Skeletal muscle tissue (tissue), 5 donors: ENCODE measurements around the gene POU2F3. TPM values are rescaled to one million over a fixed set of nuclear protein-coding genes. Genes with fewer than 3 reads are reported as not detected.

Experiments used
- H3K27ac ChIP-seq: one replicate; pipeline ENCODE4 v1.7.0; 2013; ENCODE audit warnings: mild to moderate bottlenecking, low read depth, low read length, inconsistent platforms
- H3K27me3 ChIP-seq, 3 donors: one replicate each; pipeline ENCODE4 v1.7.0; 2013; ENCODE audit warnings: low read length in 3 of 3; ENCODE audit not compliant: control insufficient read depth in 3 of 3, insufficient read depth in 3 of 3
- H3K36me3 ChIP-seq, 3 donors: one replicate each; pipeline ENCODE4 v1.7.0; 2013; ENCODE audit warnings: low read length in 3 of 3; ENCODE audit not compliant: control insufficient read depth in 3 of 3, insufficient read depth in 3 of 3
- H3K4me1 ChIP-seq, 3 donors: one replicate each; pipeline ENCODE4 v1.7.0; 2013; ENCODE audit warnings: low read length in 3 of 3, mild to moderate bottlenecking in 3 of 3; ENCODE audit not compliant: control insufficient read depth in 3 of 3, insufficient read depth in 3 of 3
- H3K4me3 ChIP-seq, 3 donors: one replicate each; pipeline ENCODE4 v1.7.0; 2013; ENCODE audit warnings: low read length in 3 of 3
- H3K9ac ChIP-seq, 3 donors: one replicate each; pipeline ENCODE4 v1.7.0; 2013; ENCODE audit warnings: low read length in 3 of 3, mild to moderate bottlenecking in 3 of 3, moderate library complexity in 2 of 3, low read depth in 1 of 3
- H3K9me3 ChIP-seq, 3 donors: one replicate each; pipeline ENCODE4 v1.7.0; 2013; ENCODE audit warnings: low read length in 3 of 3; ENCODE audit not compliant: control insufficient read depth in 3 of 3
- small RNA-seq: library from RNA; depleted of rRNA; stranded (forward); fragments of <200 nt; gene quantifications from one replicate; pipeline ENCODE3, GENCODE V24; 2014
- total RNA-seq: library from RNA; depleted of rRNA; stranded (reverse); fragments of >200 nt; gene quantifications from one replicate; pipeline ENCODE4 v1.2.3, GENCODE V29; 2014
- donor health status: Osteomylitis.

The POU2F3 gene
- total RNA-seq, 1 donor from 2014 or later = not detected

DNA sequence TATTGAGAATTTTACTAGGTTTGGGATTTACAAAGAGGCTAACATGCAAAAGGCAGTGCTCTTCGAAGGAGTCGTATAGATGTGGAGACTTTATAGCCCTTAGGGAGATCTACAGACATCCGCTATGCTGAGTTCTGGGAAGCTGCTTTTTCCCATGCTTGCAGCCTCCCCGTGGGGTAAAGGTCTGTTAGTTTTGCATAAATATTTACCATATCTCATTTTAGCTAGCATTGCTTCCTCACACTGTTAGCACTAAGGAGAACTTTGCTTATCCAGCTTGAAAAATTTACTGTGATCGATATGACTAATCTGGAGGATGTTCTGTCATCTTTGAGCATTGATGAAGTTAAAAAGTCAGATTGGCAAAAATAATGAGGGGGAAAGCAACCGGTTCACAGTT is 114.8 kb downstream of the POU2F3 start:
- Histone ChIP-seq H3K36me3 (no peaks in the 10 kb centered on the region), H3K9me3 (no peaks in the 10 kb centered on the region), H3K27me3 (no peaks in the 10 kb centered on the region), H3K4me1 (peaks cover 6 to 12% (median 9%) of the 10 kb centered on the region in 3 donors), H3K9ac (peak overlapping the region in 1 of 3 donors; percentile 4), H3K4me3 (no peak overlapping the region), H3K27ac (no peak overlapping the region)

DNA sequence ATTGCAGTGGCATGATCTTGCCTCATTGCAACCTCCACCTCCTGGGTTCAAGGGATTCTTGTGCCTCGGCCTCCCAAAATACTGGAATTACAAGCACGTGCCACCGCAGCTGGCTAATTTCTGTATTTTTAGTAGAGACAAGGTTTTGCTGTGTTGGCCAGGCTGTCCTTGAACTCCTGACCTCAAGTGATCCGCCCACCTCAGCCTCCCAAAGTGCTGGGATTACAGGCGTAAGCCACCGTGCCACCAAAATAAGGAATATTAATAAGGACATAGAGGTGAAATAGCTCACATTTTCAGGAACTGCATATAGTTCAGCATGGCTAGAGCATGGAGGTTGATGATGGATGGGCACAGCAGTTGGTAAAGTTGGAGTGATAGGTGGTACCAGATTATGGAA is 117.7 kb downstream of the POU2F3 start:
- no peaks in the 10 kb centered on the region for H3K27me3 ChIP-seq

DNA sequence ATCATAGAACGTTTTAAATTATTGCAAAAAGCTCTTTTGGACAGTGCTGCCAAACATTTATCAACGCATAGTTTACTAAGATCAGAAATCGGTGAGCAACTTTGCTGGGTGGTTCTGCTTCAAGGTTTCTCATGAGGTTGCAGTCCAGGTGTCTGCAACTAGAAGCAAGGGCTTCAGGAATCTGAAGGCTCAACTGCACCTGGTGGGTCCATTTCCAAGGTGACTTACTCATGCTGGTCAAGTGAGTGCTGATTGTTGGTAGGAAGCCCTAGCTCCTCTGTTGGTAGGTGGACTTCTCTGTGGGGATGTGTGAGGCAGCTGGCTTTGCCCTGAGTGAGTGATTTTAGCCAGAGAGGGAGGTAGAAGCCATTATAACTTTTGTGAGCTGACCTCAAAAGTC is 118.8 kb downstream of the POU2F3 start:
- peaks cover 6 to 17% (median 9%) of the 10 kb centered on the region in 3 donors for H3K4me1 ChIP-seq
- H3K27me3 ChIP-seq = no peaks in the 10 kb centered on the region
- no peak overlapping the region for H3K27ac ChIP-seq

More for the DNA sequence above, 117.7 kb downstream of the POU2F3 start:
- Histone ChIP-seq H3K9ac (no peak overlapping the region), H3K4me1 (peaks cover 6 to 19% (median 9%) of the 10 kb centered on the region in 3 donors), H3K9me3 (no peaks in the 10 kb centered on the region), H3K4me3 (no peak overlapping the region), H3K27ac (no peak overlapping the region), H3K36me3 (no peaks in the 10 kb centered on the region)

DNA sequence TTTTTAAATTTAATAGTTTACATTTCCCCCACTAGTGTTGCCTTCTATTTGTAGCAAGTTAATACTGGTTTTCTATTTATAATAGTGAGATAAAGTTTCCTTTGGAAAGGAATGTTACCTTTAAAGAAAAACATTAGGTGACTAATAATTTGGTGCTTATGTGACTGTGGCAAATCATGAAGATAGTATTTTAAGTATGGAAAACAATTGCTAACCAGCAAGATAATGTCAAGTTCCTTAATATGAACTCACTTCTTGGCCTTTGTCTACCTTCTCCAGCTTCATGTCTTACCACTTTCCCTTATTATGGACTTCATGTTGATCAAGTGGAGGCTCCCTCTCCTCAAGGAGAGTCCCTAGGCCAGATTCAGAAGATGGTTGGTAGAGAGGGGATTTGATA is 123.5 kb downstream of the POU2F3 start:
- Histone ChIP-seq H3K27me3 (no peaks in the 10 kb centered on the region), H3K4me1 (peaks cover 0 to 12% (median 5%) of the 10 kb centered on the region in 3 donors), H3K36me3 (no peaks in the 10 kb centered on the region), H3K9ac (no peak overlapping the region), H3K4me3 (no peak overlapping the region), H3K27ac (no peak overlapping the region), H3K9me3 (no peaks in the 10 kb centered on the region)

More for the DNA sequence above, 118.8 kb downstream of the POU2F3 start:
- Histone ChIP-seq H3K9me3 (no peaks in the 10 kb centered on the region), H3K9ac (no peak overlapping the region), H3K4me3 (no peak overlapping the region), H3K36me3 (no peaks in the 10 kb centered on the region)

DNA sequence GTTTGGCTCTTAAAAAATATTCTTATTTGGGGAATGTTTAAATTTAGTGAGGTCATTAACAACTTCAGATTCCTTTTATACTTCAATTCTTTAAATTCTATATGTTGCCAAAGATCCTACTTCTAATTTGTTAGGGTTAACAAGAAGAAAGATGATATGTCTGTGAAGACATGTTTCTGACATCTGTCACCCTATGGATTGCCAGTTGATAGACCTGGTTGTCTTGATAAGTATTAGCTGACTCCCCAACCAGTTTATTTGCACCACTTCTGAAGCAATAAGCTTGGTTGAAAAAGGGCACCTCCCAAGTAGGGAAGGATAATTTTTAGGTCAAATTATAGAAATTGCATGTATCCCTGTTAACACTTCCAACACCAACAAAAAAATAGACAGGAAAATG is 125.6 kb downstream of the POU2F3 start:
- no peak overlapping the region for H3K27ac ChIP-seq
- no peak overlapping the region for H3K9ac ChIP-seq
- H3K27me3 ChIP-seq = no peaks in the 10 kb centered on the region
- no peaks in the 10 kb centered on the region for H3K9me3 ChIP-seq
- no peaks in the 10 kb centered on the region for H3K36me3 ChIP-seq
- H3K4me1 ChIP-seq = peaks cover 0 to 7% (median 5%) of the 10 kb centered on the region in 3 donors
- no peak overlapping the region for H3K4me3 ChIP-seq

Small RNA genes lying within 50 kb of the gene (small RNA-seq; reads per million reads assigned to genes)
- 198 reads per million, percentile 97 among the genes with 10 or more reads in this experiment for gene RF00100

Other genes starting within 250 kb of the POU2F3 start
- 0.52 TPM for gene TRIM29, start 102.0 kb upstream of the POU2F3 start, total RNA-seq
- gene OAF, start 29.1 kb upstream of the POU2F3 start, total RNA-seq = 13.6 TPM
- 5.2 TPM for gene TLCD5, start 85.2 kb downstream of the POU2F3 start, total RNA-seq
- 59.5 TPM for gene ARHGEF12, start 96.3 kb downstream of the POU2F3 start, total RNA-seq